C4-2B (cell line): ENCODE measurements around the gene BABAM2.

Source experiments
- CTCF ChIP-seq: fragments of 450-650 bp; conservative IDR thresholded peaks from 2 replicates; pipeline ENCODE4 v1.5.1; 2017; ENCODE audit warnings: mild to moderate bottlenecking
- ZFX ChIP-seq: fragments of 450-650 bp; IDR thresholded peaks from 2 replicates; pipeline ENCODE4 v1.6.1; 2017

DNA sequence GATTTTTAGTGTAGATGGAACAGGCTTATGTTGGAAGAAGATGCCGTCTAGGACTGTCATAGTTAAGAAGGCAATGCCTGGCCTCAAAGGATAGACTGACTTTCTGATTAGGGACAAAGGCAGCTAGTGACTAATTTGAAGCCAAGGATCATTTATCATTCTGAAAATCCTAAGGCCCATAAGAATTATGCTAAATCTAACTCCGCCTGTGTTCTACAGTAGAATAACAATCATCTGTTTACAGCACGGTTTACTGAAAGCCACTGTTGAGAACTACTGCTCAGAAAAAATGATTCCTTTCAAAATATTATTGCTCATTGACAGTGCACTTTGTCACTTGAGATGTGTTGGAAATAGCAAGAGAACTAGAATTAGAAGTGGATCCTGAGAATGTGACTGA lies 44.5 kb downstream of the BABAM2 start:
- TF ChIP-seq CTCF (no peak), ZFX (no peak)
